ENCODE results near the gene SLC5A5.

Gene SLC5A5
- 0 to 4.9 (median 2.1) reads per million in 9 experiments for total RNA-seq

DNA sequence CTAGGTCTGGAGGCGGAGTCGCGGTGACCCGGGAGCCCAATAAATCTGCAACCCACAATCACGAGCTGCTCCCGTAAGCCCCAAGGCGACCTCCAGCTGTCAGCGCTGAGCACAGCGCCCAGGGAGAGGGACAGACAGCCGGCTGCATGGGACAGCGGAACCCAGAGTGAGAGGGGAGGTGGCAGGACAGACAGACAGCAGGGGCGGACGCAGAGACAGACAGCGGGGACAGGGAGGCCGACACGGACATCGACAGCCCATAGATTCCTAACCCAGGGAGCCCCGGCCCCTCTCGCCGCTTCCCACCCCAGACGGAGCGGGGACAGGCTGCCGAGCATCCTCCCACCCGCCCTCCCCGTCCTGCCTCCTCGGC lies at the start of gene SLC5A5:
Gene SLC5A5 (plus strand): TSS at position 68 of the 373 bp plus-strand sequence. CDS start 375 bp downstream, outside the sequence.
- Mint-ChIP-seq H3K27ac (peak within 1 kb of the TSS in 1 of 2 donors; percentile 46), H3K9me3 (no peaks in the 10 kb centered on the region), H3K36me3 (ENCODE audit: insufficient read depth) (peaks cover 6% of the 10 kb centered on the region), H3K4me1 (ENCODE audit: low read depth in 2 of 2) (peaks cover 0 to 7% of the 10 kb centered on the region in 2 donors), H3K27me3 (peaks cover 0 to 16% of the 10 kb centered on the region in 2 donors), H3K4me3 (peak within 1 kb of the TSS; percentile 50 to 62)
- no peak for DNase-seq
- peak; percentile 20 for ATAC-seq (replicated peaks)

DNA sequence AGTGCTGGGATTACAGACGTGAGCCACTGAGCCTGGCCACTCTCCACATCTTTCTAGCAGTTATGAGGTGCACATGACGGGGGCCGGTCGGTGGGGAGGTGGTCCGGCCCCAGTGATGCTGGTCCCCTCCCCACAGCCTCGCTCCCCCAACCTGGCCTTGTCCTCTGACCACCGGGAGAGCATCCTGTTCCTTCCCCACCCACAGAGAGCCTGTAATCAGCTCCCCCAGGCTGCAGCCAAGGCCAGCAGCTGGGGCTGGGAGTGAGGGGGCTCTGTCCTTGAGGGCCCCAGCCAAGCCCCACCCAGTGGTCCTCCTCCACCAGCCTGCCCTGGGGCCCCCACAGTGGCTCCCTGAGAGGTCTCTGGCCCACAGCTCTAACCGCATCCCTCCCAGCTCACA lies 47.4 kb upstream of the SLC5A5 start:
- no peak overlapping the region for H3K4me3 Mint-ChIP-seq
- no peaks in the 10 kb centered on the region for H3K9me3 Mint-ChIP-seq
- peaks cover 4 to 5% of the 10 kb centered on the region in 2 donors for H3K4me1 Mint-ChIP-seq (ENCODE audit: low read depth in 2 of 2)
- H3K27me3 Mint-ChIP-seq = no peaks in the 10 kb centered on the region
- H3K36me3 Mint-ChIP-seq (ENCODE audit: insufficient read depth) = peaks cover 35% of the 10 kb centered on the region
- H3K27ac Mint-ChIP-seq = peak overlapping the region; percentile 41 to 88
- no peak for DNase-seq
- ATAC-seq (replicated peaks) = no peak

DNA sequence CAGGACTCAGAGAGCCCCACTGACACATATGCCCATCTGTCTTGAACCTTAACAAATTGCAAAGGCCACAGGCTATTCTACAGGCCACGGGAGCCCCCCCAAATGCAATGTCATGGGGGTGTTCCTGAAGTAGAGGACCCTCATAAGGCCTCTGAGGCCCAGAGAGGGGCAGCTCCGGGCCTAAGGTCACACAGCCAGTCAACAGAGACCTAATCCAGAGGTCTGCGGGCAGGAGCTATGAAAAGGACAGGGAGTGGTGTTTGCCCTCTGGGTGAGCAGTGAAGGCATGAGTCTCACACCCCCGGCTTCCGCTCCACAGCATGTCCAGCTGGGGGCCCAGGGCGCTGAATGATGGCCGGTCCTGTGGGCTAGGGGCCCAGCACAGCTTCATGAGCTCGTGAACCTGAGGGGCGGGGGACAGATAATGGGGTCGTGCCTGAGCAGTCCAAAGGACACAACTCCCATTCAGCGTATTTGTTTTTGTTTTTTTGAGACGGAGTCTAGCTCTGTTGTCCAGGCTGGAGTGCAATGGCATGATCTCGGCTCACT lies 45.2 kb upstream of the SLC5A5 start:
- Mint-ChIP-seq H3K27me3 (no peaks in the 10 kb centered on the region), H3K36me3 (ENCODE audit: insufficient read depth) (peaks cover 46% of the 10 kb centered on the region), H3K27ac (no peak overlapping the region), H3K4me1 (ENCODE audit: low read depth in 2 of 2) (peaks cover 4 to 10% of the 10 kb centered on the region in 2 donors), H3K9me3 (no peaks in the 10 kb centered on the region), H3K4me3 (no peak overlapping the region)
- DNase-seq (no peak), ATAC-seq (replicated peaks) (no peak)

DNA sequence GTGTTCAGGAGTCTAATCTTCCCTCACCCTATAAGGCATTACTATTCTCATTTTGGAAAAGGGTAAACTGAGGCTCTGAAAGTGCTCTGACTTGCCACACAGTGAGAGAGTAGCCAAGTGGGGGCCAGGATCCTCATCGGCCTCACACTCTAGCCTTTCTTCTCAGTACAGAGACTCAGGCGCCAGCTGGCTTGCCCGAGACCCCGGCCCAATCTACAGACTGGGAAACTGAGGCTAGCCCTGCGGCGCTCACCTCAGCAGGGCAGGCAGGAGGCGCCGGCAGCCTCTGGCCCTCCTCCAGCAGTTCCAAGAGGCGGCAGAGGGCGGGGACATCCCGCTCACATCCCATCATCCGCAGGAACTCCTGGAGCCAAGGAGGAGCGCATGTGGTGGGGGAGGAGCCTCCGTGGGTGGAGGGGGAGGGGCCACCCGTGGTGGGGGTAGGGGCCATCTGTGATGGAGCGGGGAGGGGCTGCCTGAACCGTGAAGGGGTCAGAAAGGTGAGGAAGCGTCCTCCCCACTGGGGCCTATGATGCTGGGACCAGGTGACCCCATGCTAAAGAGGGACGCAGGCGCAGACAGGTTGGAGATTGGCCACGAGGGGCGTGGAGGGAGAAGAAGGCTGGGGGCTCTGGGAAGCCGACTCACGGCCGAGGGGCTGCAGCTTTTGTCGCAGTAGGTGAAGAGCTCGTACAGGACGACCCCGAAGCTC lies 41.7 kb upstream of the SLC5A5 start:
- Mint-ChIP-seq H3K36me3 (ENCODE audit: insufficient read depth) (peaks cover 65% of the 10 kb centered on the region), H3K27ac (peak overlapping the region; percentile 9 to 64), H3K4me3 (no peak overlapping the region), H3K9me3 (no peaks in the 10 kb centered on the region), H3K4me1 (ENCODE audit: low read depth in 2 of 2) (peaks cover 4 to 10% of the 10 kb centered on the region in 2 donors), H3K27me3 (no peaks in the 10 kb centered on the region)
- no peak for DNase-seq
- ATAC-seq (replicated peaks) = no peak

DNA sequence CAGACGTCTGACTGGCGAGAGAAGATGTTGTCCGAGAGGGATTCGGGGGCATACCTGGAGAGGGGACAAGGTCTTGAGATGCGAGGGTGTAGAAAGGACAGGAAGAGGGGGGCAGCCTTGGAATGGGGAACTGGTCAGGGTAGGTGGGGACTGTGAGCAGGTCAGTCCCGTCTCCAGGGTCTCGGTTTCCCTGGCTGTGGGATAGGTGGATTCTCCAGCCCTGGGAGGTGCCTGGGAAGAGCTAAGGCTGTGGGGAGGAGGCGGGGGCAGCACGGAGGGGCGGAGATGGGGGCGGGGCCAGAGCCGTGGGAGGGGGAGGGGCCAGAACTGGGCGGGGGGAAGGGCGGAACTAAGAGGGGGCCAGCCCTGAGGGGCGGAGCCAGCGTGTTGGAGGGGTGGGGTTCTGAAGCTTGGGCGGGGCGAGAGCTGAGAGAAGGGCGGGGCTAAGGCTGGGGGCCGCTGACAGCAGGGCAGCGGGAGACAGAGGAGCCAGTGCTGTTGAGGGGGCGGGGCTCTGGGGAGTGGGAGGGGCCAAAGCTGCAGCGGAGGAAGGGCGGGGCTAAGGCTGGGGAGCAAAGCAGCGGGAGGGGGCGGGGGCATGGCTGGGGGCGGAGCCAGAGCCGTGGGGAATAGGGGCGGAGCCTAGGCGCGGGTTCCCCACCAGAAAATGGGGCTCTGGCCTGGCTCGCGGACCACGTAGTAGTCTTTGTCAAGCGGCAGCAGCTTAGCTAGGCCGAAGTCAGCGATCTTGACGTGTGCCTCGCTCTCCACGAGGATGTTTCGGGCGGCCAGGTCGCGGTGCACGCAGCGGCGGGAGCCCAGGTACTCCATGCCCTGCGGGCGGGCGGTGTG lies 41.0 kb upstream of the SLC5A5 start:
- no peak for DNase-seq

DNA sequence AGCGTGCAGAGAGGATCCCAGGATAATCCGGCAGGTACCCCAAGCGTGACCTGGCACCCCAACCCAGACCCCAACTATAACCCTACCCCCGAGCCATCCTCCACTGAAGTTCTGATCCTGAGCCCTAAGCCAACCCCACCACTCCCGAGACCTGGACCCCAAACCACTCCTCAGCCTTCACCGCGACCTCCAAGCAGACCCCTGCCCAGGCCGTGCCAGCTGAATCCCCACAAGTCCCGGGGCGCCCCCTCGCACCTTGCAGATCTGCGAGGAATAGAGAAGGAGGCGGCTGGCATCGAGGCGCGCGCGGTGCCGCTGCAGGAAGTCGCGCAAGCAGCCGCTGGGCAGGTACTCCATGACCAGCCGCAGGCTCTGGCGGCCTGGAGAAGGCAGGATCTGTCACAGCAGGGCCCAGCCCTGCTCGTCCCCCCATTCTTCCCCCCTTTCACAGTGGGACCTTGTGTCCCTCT lies 40.3 kb upstream of the SLC5A5 start:
- Mint-ChIP-seq H3K36me3 (ENCODE audit: insufficient read depth) (peaks cover 66% of the 10 kb centered on the region), H3K27me3 (no peaks in the 10 kb centered on the region), H3K9me3 (no peaks in the 10 kb centered on the region), H3K4me1 (ENCODE audit: low read depth in 2 of 2) (peaks cover 14 to 21% of the 10 kb centered on the region in 2 donors), H3K4me3 (no peak overlapping the region), H3K27ac (no peak overlapping the region)
- no peak for ATAC-seq (replicated peaks)
- no peak for DNase-seq

More for the DNA sequence above, 41.0 kb upstream of the SLC5A5 start:
- Mint-ChIP-seq H3K27me3 (no peaks in the 10 kb centered on the region), H3K9me3 (no peaks in the 10 kb centered on the region), H3K4me1 (ENCODE audit: low read depth in 2 of 2) (peaks cover 12 to 16% of the 10 kb centered on the region in 2 donors), H3K27ac (peak overlapping the region; percentile 9 to 64), H3K4me3 (no peak overlapping the region), H3K36me3 (ENCODE audit: insufficient read depth) (peaks cover 63% of the 10 kb centered on the region)
- peak; percentile 43 for ATAC-seq (replicated peaks)

DNA sequence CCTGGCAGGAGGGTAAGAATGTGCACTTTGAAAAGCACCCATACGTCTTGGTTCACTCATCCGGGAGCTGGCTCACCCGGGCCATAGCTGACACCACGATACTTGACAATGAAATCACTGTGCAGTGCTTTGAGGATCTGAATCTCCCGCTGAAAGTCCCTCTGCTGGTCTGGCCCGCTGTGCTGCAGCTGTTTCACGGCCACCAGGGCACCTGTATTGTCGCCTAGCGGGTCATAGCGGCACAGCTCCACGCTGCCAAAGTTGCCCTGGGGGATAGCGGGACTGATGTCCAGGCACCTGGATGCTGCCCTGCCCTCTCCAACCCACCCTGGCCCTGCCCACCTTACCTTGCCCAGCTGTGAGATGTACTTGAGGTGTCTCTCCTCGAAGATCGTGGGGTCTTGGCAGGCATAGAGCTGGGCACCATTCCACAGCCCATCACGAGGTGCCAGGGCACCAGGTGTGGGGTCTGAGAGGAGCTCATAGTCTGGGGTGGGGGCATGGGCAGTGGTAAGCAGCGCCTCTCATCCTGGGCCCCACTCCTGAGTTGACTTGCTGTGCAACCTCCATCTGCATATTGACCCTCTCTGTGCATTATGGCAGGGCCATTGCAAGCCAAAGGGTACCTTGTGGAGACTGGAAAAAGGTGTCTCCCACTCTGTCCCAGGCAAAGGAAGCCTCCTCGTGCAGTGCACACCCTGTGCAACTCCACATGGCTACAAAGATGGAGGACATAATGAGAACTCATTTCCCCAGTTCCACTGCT lies 39.1 kb upstream of the SLC5A5 start:
- Mint-ChIP-seq H3K36me3 (ENCODE audit: insufficient read depth) (peaks cover 66% of the 10 kb centered on the region), H3K9me3 (no peaks in the 10 kb centered on the region), H3K27ac (peak overlapping the region; percentile 38 to 41), H3K27me3 (no peaks in the 10 kb centered on the region), H3K4me3 (no peak overlapping the region), H3K4me1 (ENCODE audit: low read depth in 2 of 2) (peaks cover 17 to 24% of the 10 kb centered on the region in 2 donors)
- DNase-seq (no peak), ATAC-seq (replicated peaks) (no peak)

DNA sequence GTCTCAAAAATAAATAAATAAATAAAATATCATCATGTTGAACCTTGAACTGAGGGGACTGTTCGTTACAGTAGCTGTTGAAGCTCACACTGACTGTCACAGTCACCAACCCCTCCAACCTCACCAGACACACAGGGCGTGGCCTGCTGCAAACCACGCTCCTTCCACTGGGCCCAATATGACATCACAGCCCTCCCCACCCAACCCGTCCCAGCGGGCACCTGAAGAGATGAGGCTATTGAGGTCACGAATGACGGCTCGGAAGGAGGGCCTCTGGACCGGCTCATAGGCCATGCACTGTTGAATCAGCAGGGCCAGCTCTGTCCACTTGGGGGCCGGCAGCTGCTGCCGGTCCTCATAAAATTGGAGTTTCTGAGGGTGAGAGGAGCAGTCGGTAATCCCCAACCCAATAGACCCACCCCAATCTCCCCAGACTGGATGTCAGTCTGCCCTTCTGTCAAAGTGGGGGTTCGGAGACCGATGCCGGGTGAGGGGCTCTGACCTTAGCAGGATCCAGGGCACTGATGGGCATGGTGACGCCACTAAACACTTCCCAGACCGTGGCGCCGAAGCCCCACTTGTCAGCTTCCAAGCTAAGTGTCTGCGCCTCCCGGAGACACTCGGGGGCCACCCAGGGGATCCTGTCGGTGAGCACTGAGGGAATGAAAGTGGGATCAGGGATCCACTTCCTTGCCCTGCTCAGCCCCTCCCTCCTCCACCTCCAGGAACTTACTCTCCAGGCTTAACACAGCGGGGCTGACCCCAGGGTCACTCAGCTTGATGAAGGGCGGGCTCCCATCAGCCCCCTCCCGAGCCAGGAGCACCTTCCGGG lies 37.2 kb upstream of the SLC5A5 start:
- DNase-seq (no peak), ATAC-seq (replicated peaks) (peak; percentile 45)
- peaks cover 17 to 18% of the 10 kb centered on the region in 2 donors for H3K4me1 Mint-ChIP-seq (ENCODE audit: low read depth in 2 of 2)
- H3K27ac Mint-ChIP-seq = peak overlapping the region; percentile 73 to 77
- H3K9me3 Mint-ChIP-seq = no peaks in the 10 kb centered on the region
- H3K36me3 Mint-ChIP-seq (ENCODE audit: insufficient read depth) = peaks cover 73% of the 10 kb centered on the region
- no peak overlapping the region for H3K4me3 Mint-ChIP-seq
- H3K27me3 Mint-ChIP-seq = no peaks in the 10 kb centered on the region

DNA sequence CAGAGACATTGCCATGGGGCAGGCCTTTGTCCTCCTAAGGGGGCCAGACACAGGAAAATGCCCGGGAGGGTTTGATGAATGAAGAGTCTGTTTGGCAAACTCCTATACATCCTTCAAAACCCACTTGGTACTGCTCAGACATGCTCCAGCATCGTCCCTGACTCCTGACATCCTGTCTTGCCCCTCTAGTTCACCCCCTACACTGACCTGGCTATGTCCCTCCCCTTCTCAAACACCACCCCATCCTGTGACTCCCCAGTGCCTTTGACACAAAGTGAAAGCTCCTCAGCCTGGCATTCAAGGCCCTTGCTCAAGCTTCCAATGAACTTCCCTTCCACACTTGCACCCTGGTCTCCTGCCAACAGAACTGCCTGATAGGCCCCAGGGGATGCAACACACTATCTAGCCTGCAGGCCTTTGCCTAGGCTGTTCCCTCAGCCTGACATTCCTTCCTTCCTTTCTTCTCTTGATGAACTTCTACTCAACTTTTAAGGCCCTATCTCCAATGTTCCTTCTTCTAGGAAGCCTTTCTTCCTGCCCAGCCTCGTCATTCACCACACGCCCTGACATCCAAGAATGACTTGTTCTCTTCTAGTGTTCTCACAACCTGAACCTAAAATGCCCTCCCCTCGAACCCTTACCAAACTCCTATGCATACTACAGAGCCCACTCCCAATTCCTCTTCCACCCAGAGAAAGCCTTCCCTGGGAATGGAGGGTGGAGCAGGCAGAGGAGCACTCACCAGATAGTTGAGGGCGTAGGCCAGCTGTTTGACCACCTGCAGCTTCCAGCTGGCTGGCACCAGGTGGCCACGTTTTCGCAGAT lies 36.4 kb upstream of the SLC5A5 start:
- Mint-ChIP-seq H3K36me3 (ENCODE audit: insufficient read depth) (peaks cover 76% of the 10 kb centered on the region), H3K9me3 (no peaks in the 10 kb centered on the region), H3K4me1 (ENCODE audit: low read depth in 2 of 2) (peaks cover 16 to 17% of the 10 kb centered on the region in 2 donors), H3K27ac (peak overlapping the region; percentile 73 to 77), H3K4me3 (no peak overlapping the region), H3K27me3 (no peaks in the 10 kb centered on the region)
- no peak for ATAC-seq (replicated peaks)
- DNase-seq = no peak

DNA sequence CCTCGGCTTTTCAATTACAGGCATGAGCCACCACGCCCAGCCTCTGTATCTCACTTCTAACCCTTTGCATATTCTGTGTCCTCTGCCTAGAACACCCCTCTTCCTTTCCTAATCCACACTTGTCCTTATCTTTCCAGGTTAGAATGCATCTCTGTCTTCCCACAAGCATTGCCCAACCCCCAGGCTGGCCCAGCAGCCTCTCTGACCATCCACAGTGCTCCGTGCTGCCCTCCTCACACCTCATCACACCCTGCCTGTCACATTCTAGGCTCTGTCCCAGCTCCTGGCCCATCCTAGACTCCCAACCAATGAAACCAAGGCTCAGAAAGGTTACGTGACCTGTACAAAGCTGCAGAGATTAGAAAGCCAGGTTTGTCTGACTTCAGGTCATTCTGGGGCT lies 35.2 kb upstream of the SLC5A5 start:
- peaks cover 19 to 22% of the 10 kb centered on the region in 2 donors for H3K4me1 Mint-ChIP-seq (ENCODE audit: low read depth in 2 of 2)
- no peak for DNase-seq
- peak overlapping the region; percentile 77 to 89 for H3K27ac Mint-ChIP-seq
- H3K36me3 Mint-ChIP-seq (ENCODE audit: insufficient read depth) = peaks cover 80% of the 10 kb centered on the region
- ATAC-seq (replicated peaks) = no peak
- no peaks in the 10 kb centered on the region for H3K27me3 Mint-ChIP-seq
- H3K9me3 Mint-ChIP-seq = no peaks in the 10 kb centered on the region
- no peak overlapping the region for H3K4me3 Mint-ChIP-seq

DNA sequence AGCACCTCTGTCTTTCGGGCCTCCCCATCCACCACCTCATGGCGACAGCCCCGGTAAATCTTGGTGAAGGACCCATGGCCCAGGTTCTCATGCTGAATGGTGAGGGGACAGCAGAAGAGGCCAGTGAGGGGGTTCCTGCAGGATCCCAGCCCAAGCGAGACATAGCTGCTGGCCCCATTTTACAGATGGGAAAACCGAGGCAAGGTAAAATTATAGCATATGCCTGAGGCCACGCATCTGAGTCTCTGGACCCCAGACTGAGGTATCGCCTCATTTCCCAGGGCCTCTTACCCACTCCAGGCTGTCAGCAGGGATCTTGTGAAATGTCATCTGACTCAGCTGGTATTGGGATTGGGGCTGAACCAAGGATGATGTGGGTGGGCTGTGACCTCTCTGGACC lies 33.8 kb upstream of the SLC5A5 start:
- ATAC-seq (replicated peaks) = no peak
- no peak for DNase-seq
- Mint-ChIP-seq H3K36me3 (ENCODE audit: insufficient read depth) (peaks cover 76% of the 10 kb centered on the region), H3K9me3 (no peaks in the 10 kb centered on the region), H3K27me3 (no peaks in the 10 kb centered on the region), H3K27ac (peak overlapping the region in 1 of 2 donors; percentile 79), H3K4me3 (no peak overlapping the region), H3K4me1 (ENCODE audit: low read depth in 2 of 2) (peaks cover 19 to 25% of the 10 kb centered on the region in 2 donors)

DNA sequence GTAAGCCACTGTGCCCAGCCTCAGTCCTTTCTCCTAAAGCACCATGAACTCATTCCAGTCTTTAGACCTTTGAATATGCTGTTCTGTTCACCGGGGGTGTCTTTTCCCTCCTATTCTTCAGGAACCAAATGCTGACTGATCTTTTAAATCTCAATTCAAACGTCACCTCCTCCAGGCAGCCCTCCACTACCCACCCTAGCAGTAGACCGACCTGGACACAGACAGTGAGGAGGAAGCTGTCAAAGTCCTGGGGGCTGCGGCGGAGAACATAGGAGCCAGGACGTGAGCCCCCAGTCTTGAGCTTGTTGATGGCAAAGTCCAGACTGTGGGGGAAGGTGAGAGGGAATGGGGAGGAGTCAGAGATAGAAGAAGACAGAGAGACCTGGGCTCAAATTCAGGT lies 31.7 kb upstream of the SLC5A5 start:
- no peak overlapping the region for H3K4me3 Mint-ChIP-seq
- no peak for ATAC-seq (replicated peaks)
- no peak overlapping the region for H3K27ac Mint-ChIP-seq
- DNase-seq = no peak
- H3K36me3 Mint-ChIP-seq (ENCODE audit: insufficient read depth) = peaks cover 84% of the 10 kb centered on the region
- no peaks in the 10 kb centered on the region for H3K9me3 Mint-ChIP-seq
- H3K4me1 Mint-ChIP-seq (ENCODE audit: low read depth in 2 of 2) = peaks cover 33 to 35% of the 10 kb centered on the region in 2 donors
- no peaks in the 10 kb centered on the region for H3K27me3 Mint-ChIP-seq
